HG02678 (cell line): ENCODE results near the gene LRG1.

Experiments used
- ATAC-seq: cut with Tn5 transposase; IDR thresholded peaks from one replicate; pipeline ENCODE4 v1.9.1; 2021; ENCODE audit warnings: mild to moderate bottlenecking, moderate library complexity; ENCODE audit not compliant: unreplicated experiment

LRG1 gene

GRCh38 chr19:4496304-4496703, 43.5 kb downstream of the LRG1 start:
- no peak for ATAC-seq

- no peak for ATAC-seq
These were observed 44.4 kb downstream of the LRG1 start for GRCh38 chr19:4495471-4495870.

DNA sequence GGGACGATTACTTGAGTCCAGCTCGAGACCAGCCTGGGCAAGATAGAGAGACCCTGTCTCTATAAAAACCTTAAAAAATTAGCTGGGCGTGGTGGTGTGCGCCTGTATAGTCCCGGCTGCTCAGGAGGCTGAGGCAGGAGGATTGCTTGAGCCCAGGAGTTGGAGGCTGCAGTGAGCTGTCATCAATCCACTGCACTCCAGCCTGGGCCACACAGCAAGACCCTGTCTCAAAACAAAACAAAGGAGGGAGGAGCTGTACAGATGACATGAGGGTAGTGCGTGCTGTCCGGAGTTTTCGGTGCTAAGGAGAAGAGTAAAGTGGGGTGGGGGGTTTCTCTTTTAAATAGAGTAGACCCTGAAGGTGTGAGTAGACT, 45.2 kb downstream of the LRG1 start:
- no peak for ATAC-seq

- ATAC-seq, result no peak
These were observed 45.7 kb downstream of the LRG1 start for GRCh38 chr19:4493929-4494690.

- no peak for ATAC-seq
These were observed 46.5 kb downstream of the LRG1 start for GRCh38 chr19:4493104-4493928.

DNA sequence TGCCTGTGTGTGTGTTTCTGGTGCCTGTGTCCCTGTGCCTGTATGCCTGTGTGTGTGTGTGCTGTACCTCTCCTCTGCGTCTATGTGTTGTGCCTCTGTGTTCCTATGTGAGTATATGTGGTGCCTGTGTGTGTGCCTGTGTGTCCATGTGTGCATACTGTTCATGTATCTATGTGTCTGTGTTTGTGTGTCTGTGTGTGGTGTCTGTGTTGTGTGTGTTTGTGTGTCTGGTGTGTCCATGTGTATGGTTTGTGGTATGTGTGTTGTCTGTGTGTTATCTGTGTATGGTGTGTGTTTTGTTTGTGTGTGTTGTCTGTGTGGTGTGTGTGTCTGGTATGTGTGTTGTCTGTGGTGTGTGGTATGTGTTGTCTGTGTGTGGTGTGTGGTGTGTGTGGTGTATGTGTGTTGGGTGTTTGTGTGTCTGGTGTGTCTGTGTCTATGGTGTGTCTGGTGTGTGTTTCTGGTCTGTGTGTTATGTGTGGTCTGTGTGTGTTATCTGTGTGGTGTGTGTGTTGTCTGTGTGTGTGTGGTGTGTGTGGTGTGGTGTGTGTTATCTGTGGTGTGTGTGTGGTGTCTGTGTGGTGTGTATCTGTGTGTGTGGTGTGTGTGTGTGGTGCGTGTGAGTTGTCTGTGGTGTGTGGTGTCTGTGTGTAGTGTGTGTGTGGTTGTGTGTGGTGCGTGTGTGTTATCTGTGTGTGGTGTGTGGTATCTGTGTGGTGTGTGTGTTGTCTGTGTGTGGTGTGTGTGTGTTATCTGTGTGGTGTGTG, 47.3 kb downstream of the LRG1 start:
- ATAC-seq, result no peak

DNA sequence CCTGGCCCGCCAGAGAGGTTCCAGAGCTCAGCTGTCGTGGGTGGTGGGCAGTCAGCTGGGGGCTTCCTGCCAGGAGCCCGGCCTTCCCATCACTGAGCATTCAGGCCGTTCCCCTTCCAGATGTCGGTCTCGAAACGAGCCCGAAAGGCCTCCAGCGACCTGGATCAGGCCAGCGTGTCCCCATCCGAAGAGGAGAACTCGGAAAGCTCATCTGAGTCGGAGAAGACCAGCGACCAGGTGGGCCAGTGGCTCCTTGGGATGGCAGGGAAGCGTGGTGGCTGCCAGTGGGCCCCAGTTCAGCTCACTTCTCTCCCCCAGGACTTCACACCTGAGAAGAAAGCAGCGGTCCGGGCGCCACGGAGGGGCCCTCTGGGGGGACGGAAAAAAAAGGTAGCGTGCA, 48.4 kb downstream of the LRG1 start:
- ATAC-seq, result no peak

DNA sequence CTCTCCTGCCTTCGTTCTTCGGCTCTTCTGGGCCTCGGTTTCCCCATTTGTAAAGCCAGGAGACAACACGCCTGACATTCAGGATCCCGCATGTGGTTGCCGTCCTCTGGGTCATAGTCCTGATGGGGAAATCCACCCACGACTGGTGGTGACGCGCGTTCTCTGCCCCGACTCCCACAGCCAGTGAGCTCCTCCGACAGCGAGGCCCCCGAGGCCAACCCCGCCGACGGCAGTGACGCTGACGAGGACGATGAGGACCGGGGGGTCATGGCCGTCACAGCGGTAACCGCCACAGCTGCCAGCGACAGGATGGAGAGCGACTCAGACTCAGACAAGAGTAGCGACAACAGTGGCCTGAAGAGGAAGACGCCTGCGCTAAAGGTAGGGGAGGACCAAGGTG, 51.3 kb downstream of the LRG1 start:
- no peak for ATAC-seq

DNA sequence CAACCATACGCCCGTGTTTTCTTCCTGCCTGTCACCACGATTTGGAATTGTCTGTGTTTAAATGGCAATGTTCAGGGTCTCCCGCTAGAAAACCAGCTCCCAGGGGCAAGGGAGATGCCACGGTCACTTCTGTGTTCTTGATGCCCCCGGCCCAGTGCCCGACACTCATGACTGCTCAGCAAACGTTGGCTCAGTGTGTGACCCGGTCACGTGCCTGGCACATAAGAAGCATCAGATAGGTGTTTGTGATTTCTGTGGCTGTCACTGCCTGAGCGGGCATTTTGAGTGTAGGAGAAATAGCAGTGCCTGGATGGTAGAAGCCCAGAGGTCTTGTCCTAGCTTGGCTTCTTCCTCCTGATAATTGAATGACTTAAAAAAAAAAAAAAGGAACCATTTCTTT, 52.3 kb downstream of the LRG1 start:
- ATAC-seq, result no peak
